GM12864 (cell line): ENCODE measurements around the gene GOLGA7B.

Experiments
- DNase-seq: peaks from one replicate; pipeline ENCODE4 v3.0.0-alpha.2; 2011; ENCODE audit warnings: low read depth
- H3K4me3 ChIP-seq: 2 replicates; pipeline ENCODE4 v1.5.1; 2011; ENCODE audit warnings: mild to moderate bottlenecking, low read depth, low read length, control low read depth
- TF ChIP-seq, protein P1 (sequence below): IDR thresholded peaks from 2 replicates; pipeline ENCODE4 v1.5.1; 2011; ENCODE audit warnings: low read depth, mild to moderate bottlenecking, moderate library complexity, low read length, control low read depth, inconsistent platforms; ENCODE audit errors: missing control alignments

GOLGA7B gene

DNA sequence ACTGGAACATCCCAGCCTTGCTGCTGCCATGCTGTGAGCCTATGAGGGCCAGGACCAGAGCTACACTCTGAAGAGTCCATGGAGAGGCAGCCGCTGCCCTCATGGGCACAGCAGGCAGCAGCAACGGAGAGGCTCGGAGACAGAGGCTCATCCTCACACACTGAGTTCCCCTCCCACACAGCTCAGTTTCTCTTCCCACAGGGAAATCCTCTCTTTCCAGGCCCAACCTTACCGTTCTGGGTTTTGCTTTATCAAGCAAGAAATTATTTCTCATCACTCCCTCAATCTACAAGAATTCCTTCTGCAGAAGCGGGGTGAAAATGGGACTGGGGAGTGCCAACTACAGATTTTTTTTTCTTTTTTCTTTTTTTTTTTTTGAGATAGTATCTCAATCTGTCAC is 36.6 kb downstream of the GOLGA7B start:
- no peak overlapping the region for H3K4me3 ChIP-seq
- TF ChIP-seq, protein P1, sequence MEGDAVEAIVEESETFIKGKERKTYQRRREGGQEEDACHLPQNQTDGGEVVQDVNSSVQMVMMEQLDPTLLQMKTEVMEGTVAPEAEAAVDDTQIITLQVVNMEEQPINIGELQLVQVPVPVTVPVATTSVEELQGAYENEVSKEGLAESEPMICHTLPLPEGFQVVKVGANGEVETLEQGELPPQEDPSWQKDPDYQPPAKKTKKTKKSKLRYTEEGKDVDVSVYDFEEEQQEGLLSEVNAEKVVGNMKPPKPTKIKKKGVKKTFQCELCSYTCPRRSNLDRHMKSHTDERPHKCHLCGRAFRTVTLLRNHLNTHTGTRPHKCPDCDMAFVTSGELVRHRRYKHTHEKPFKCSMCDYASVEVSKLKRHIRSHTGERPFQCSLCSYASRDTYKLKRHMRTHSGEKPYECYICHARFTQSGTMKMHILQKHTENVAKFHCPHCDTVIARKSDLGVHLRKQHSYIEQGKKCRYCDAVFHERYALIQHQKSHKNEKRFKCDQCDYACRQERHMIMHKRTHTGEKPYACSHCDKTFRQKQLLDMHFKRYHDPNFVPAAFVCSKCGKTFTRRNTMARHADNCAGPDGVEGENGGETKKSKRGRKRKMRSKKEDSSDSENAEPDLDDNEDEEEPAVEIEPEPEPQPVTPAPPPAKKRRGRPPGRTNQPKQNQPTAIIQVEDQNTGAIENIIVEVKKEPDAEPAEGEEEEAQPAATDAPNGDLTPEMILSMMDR, result no peak
- no peak for DNase-seq

DNA sequence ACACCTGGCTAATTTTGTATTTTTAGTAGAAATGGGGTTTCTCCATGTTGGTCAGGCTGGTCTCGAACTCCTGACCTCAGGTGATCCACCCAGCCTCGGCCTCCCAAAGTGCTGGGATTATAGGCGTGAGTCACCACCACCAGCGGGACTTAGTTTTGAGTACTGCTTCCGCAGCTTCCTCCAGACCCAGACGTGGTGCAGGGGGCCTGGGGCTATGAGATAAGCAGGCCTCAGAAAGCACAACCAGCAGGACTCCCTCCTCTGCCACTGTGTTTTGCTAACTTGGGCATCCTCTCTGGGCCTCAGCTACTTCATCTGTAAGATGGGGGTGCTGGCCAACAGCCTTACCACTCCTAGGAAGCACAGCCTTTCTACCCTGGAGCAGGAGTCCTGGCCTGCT is 37.8 kb downstream of the GOLGA7B start:
- H3K4me3 ChIP-seq, result no peak overlapping the region
- TF ChIP-seq, protein P1, result no peak
- no peak for DNase-seq

DNA sequence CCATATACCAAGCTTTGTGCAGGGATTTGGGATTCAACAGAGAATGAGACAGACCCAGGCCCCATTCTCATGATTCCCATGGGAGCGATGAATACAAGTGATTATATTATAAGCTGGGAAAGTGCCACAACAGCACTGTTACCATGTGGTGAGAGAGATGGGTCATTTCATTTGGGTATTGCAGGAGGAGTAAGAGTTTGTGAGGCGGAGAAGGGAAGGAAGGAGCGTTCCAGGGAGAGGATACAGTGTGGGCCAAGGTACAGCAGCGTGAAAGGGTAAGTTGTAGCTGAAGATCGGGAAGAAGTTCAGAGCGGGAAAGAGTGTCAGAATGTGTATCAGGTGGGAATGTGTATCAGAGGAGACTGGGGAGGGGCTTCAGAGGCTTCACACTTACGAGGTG is 38.5 kb downstream of the GOLGA7B start:
- TF ChIP-seq, protein P1, result no peak
- DNase-seq, result no peak
- H3K4me3 ChIP-seq, result no peak overlapping the region

DNA sequence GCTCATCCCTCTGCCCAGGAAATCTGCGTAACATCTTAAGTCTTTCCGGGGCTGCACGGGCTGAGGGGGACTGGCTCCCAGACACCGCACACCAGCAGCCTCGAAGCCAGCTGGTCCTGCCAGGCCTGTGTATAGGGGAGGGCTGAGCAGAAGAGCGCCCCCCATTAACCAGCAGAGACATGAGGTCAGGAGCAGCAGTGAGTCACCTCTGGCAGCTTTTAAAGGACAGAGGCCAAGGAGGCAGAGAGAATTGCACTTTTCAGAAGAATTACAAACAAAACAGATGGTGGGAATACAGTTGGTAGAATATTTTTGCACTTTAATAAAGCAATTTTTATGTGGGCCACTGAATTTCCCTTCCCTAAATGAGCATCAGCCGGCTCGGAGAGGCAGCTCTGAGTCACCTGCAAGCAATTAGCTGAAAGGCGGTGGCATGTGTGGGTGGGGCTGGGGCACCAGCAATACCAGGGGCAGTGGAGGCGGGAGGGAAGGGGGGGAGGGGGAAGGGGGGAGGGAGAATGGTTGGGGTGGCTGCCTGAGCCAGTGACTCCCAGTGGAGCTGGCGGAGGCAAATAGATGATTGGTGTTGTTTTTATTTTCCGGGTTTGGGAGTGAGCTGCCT is 39.1 kb downstream of the GOLGA7B start:
- TF ChIP-seq, protein P1, result no peak
- no peak for DNase-seq
- no peak overlapping the region for H3K4me3 ChIP-seq

DNA sequence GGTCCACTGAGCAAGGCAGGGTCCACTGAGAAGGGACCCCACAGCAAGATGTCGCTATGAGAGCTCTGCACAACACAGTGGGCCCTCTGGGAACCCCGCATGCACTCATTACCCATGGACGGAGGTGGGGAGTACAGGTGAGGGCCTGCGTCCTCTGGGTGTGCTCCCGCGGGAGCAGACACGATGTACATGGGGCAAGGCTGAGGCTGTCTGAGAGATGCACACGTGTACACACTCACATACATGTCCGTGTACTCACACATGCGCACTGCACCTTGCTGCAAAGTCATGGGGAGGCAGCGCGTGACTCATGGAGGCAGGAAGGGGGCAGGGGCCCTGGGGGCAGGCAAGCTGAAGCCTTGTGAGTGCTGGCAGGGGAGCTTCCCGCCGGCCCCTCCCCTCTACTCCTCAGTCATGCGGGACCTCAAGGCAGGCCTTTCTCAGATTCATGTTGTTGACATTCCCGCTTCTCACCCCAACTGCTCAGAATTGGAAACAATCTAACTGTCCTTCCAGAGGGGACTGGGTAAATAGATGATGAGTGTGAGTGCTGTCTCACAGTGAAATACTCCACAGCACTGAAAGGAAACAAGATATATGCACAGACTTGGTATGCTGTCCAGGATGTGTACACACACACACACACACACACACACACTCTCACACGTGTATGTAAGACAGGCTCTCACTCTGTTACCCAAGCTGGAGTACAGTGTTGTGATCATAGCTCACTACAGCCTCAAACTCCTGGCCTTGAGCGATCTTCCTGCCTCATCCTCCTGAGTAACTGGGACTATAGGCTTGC is 40.0 kb downstream of the GOLGA7B start:
- no peak overlapping the region for H3K4me3 ChIP-seq
- DNase-seq, result no peak
- TF ChIP-seq, protein P1, result no peak

DNA sequence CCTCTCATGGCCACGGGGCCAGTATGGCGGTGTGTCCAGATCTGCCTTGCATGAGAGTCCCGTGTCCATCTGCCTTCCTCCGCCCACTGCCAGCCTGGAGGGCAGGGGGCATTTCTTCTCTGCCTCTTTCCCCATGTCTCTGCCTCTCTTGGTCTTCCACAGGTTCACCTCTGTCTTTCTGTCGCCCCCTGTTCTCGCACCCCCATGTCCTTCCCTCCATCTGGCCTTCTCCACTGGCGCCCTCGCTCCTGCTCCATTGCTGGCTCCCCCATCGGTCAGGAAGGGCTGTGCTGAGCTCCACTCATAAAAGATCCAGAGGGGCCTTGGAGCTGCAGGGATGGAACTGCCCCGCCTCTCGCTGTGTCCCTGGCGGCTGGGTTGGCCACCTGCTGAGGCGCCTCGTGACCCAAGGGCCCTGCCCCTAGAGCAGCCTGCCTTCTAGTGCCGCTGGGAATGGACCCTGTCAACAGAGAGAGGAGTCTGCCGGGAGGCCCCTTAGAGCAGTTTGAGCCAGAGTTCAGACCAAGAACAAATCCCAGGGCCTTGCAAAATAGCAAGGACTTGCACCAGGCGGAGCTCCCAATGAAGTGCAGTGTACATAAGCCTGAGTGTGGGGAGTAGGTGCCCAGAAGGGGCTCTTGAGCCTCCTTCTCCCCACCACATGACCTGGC is 42.0 kb downstream of the GOLGA7B start:
- TF ChIP-seq, protein P1, result no peak
- no peak for DNase-seq
- no peak overlapping the region for H3K4me3 ChIP-seq
